ENCODE measurements around the gene ROBO2.

The ROBO2 gene

GRCh38 chr3:77271306-77271705, 231.4 kb downstream of the ROBO2 start:
- DNase-seq, result no peak

DNA sequence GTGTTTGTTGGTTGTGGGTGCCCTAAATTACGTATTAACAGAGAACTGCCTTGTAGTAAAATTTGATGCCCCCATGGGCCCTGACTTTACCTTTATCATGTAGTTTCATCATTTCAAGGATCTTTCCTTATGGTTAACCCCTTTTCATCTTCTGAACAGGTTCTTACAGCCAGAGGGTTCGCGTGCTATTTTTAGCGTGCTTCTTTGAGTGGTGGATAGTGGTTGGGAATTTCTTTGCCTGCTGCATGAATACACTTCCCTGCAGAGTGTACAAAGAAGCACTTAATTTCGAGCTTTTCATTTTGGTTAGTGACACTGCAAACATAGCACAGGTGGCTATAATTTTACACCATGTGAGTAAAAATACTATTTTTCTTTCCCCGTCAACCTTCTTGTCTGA, 231.8 kb downstream of the ROBO2 start:
- no peak for DNase-seq

DNA sequence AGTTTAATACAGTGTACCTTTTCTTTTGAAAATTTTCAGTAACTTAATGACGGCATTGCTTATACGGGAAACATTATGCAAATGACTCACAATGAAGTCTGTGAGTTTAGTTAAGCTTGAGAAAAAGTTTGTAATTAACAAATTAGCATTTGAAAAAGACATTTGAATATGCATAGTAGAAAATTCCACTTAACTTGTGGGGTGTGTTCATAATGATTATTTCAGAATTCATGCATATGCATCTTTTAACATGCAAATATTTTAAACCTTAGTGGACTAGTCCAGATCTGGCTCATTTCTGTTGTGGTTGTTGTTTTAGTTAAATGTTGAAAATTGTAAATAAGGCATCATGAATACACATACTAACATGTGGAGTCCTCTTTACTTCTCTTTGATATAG, 239.4 kb downstream of the ROBO2 start:
- DNase-seq, result no peak

GRCh38 chr3:77281721-77282120, 241.8 kb downstream of the ROBO2 start:
- DNase-seq, result no peak

GRCh38 chr3:77283108-77283507, 243.2 kb downstream of the ROBO2 start:
- DNase-seq, result no peak

DNA sequence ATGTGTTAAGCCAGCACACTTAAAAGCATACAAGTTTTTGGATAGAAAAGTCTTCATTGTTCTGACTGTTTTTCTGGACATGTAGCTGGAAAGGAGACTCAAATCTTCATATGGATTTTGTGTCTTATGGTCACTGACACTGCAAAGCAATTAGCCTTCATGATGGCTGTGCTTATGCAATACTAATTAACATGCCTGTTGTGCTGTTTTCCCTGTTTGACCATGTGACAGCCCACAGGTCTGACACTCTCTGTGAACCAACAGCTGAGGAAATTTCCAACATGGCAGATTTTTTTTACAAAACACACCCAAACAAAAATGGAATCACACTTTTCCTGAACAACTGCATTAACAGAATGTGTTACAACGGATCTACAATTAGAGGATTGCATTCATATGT, 248.4 kb downstream of the ROBO2 start:
- DNase-seq, result no peak

- no peak for DNase-seq
Observed at GRCh38 chr3:77296527-77296926, 256.6 kb downstream of the ROBO2 start.

DNA sequence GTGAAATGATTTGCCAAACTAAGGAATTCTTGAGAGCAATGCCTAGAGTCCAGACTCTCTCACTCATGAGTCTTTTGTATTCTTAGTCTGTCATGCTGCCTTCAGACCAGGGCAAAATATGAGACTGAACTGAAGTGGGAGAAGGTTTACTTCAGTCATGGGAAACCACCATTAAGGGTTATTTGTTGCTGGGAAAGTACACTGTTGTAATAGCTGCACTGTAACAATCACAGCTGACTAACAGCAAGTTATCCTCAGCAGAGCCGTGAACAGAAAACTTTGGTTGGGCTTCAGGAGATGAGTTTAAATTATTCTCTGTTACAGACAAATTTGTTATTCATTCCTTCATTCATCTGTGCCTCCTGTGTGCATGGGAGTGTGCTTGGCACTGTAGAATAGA, 258.5 kb downstream of the ROBO2 start:
- DNase-seq, result no peak

GRCh38 chr3:77303955-77304699, 264.2 kb downstream of the ROBO2 start:
- no peak for DNase-seq

GRCh38 chr3:77304700-77305021, 264.8 kb downstream of the ROBO2 start:
- DNase-seq, result no peak

DNA sequence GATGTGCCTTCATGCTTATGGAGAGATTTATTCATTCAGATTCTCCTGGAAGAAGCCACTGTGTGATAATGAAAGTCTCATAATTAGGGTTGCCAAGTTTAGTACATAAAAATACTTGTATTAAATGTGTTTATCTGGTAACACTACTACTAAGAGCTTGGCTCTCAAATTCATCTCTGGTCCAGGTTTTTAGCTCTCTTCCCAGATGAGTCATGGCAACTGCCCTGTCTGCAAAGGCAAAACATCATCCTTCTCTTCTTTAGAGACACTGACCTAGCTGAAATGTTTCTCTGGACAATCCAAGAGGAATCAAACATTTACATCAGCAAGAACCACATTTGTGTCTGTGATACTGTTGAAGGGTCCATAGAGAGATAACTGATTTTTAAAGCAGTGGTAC, 269.6 kb downstream of the ROBO2 start:
- DNase-seq, result no peak

DNA sequence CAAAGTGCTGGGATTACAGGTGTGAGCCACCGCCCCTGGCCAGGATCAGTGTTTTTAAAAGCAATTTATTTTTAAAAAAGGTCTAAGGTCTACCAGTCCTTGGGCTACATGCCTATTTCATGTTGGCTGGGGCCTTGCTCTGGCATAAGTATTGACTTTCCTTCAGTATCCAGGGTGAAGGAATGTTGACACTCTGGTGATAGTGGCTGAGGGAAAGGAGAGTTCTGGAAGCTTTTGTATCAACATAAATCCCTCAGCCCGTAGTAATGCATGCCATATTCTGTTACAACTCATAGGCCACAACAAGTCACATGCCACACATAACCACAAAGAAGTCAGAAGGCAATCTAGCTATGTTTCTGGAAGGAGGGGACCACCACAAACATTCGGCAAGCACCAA, 273.9 kb downstream of the ROBO2 start:
- DNase-seq, result no peak

DNA sequence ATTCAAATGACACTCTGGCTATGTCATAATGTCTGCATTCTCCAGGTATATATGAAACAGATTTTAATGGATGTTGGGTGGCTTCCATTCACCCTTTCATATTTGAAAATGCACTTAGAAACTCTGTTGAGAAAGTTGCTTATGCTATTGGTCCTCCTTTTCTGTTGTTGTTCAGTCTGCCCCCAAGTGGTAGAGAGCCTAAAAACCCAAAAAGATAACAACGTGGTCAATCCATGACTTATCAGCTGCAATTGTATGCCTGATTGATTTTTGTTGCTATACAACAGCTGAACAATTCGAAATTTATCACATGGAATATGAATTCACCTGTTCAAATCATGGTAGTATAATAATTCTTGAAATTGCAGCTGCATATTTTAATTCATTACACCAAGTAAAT, 279.8 kb downstream of the ROBO2 start:
- no peak for DNase-seq

GRCh38 chr3:77320514-77320913, 280.6 kb downstream of the ROBO2 start:
- no peak for DNase-seq

DNA sequence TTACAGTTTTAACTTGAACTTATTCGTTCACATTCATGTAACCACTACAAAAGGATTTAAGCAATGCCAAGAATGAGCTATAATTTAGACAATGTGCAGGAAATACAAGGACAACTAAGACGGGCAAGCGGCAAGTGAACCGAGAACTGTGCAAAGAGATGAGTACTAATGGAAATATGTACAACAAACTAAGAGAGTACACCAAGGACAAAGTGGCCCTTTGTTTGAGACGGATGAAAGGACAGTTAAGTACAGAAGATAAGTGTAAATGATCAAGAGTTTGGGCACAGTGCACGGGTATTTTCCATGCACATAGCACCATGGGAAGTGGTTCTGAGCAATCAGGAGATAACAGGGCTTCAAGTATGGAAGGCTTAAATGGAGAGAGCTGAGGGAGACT, 281.7 kb downstream of the ROBO2 start:
- DNase-seq, result no peak

DNA sequence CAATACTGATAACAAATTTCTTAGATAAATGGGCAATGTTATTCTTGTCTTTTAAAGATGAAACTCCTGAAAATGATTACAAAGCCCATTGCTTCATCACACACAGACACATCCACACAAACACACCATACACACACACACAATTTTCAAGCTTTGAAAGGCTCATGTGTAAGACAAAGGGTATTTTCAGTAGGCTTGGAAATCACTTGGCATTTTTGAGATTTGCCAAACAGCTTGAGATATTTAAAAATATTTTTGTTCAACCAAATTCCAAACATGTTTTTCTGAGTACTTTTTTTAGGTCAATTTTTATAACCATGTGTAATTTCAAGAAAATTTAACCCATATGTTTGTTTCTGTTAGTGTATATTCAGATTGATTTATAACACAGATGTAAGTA, 283.7 kb downstream of the ROBO2 start:
- no peak for DNase-seq

GRCh38 chr3:77324105-77324504, 284.2 kb downstream of the ROBO2 start:
- no peak for DNase-seq

DNA sequence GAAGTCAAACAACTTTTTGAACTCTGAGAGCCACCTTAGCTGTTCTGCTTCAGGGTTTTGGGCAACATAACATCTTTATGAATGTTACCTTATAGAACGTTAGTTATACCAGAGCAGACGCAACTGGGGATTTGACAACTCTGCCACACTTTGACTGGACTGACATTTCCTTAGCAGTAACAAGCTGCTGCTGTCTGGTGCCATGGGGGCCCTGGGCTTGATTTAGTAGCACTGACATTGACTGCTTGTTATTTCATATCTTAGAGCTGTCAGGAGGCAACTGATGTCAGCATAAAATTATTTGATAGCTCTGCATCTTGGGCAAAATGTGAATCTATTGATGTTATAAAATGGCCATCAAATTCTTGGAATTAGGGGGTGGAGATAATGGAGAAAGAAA, 285.4 kb downstream of the ROBO2 start:
- no peak for DNase-seq

DNA sequence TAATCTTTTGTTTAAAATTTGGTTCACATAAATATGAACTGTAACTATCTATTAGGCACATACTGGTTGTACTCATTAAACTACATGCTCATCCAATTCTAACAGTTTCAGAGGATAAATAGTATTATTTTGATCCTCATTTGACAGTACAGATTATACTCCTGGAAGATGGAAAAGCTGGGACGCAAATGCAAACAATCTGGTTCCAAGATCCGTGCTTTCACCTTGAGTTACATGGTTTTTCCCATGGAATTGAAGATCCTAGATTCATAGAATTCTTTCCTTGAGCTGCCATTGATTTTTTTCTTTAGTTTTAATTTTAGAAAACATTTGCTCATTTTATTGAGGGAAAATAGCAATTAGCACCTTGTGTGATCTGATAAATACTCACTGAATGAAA, 285.8 kb downstream of the ROBO2 start:
- no peak for DNase-seq

DNA sequence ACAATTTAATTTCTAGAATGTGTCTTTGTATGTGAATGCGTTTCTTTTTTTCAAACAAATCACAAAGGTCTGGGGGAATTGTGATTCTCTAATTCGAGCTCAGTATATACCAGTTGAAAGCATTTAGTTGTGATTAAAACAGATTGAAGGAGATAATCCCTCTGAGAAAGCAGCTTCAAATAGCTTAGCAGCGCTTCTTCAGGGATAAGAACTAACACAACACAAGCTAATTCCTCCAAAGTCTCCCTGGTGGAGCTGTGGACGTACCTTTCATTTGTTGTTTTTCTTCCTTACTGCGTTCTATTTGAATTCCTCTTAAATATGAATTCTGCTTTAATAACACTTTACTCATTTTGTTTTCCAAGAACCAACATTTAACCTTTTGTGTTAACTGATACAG, 286.7 kb downstream of the ROBO2 start:
- no peak for DNase-seq

- no peak for DNase-seq
Observed at GRCh38 chr3:77328690-77329089, 288.8 kb downstream of the ROBO2 start.

DNA sequence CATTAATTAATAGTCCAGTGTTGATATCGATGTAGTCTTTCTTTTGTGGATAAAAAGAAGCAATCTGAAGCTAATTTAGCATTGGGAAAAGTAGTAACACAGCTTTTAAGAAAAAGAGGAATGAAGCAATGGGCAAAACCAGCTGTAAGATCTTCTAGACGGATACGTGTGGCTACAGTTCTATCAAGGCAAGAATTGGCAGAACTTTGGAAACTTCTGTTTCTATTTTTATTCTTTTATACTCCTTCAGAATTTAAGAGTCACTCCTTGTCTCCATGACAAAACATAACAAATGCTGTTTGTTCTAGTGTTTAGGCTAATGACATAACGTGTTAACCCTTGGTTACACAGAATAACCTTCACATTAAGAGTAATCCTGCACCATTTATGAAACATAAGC, 289.2 kb downstream of the ROBO2 start:
- DNase-seq, result no peak

- no peak for DNase-seq
Observed at GRCh38 chr3:77338195-77338594, 298.3 kb downstream of the ROBO2 start.

DNA sequence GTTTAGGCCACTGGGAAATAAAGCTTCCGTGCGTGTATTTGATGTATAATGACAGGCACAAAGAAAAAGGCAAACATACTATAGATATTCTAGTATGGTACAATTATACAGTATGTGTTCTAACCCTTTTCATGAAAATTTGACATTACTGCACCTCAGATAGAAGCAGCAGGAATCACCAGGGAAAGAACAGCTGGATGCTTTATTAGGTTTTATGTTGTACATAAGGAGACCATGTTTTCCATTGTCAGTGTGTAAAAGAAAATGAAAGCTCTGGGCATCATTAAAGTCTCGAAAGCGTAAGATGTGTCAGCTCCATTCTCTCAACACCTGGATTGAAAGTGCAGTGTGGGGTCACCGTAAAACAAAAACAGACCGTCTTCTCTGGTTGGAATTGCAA, 302.1 kb downstream of the ROBO2 start:
- DNase-seq, result no peak

DNA sequence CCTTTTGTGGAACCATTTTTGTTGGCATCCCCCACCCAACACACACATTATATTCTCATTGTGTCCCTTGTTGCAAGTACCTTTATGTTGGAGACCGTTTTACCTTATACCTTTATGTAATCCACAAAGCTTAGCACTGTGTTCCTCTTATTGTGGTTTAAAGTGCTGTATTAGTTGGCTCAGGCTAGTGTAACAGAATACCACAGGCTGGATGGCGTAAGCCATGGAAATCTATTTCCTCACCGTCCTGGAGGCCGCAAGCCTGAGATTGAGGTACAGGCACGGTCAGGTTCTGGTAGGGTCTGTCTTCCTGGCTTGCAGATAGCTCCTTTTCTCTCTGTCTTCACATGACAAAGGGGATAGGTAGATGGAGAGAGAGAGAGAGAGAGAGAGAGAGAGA, 302.8 kb downstream of the ROBO2 start:
- no peak for DNase-seq

- DNase-seq, result no peak
Observed at GRCh38 chr3:77345009-77345408, 305.1 kb downstream of the ROBO2 start.

All from activated T-cell treated with anti-CD3 and anti-CD28 coated beads for 4 hours (primary cell).